HepG2 (cell line): ENCODE measurements around the gene MMS19. TPM values are rescaled to one million over a fixed set of nuclear protein-coding genes. Genes with fewer than 3 reads are reported as not detected.

Experiments used
- ATF6 ChIP-seq: sonication (generic); formaldehyde crosslinking; conservative IDR thresholded peaks from 2 replicates; pipeline ENCODE4 v1.4.0; 2020; ENCODE audit warnings: missing genetic modification reagents
- ATRX ChIP-seq: sonication (generic); formaldehyde crosslinking; IDR thresholded peaks from 2 replicates; pipeline ENCODE4 v1.4.0; 2020; ENCODE audit warnings: missing genetic modification reagents, borderline replicate concordance
- GATAD1 ChIP-seq: IDR thresholded peaks from 2 replicates; pipeline ENCODE4 v1.6.1; 2016; ENCODE audit warnings: missing genetic modification reagents, missing compliant biosample characterization
- HNF1B ChIP-seq: sonication (generic); formaldehyde crosslinking; IDR thresholded peaks from 2 replicates; pipeline ENCODE4 v1.5.1; 2020; ENCODE audit warnings: mild to moderate bottlenecking, moderate library complexity, missing genetic modification reagents
- HNF4G ChIP-seq, 2 experiments: sonication (generic) in 1 of 2; formaldehyde crosslinking in 1 of 2; IDR thresholded peaks; 2 replicates each; pipeline versions ENCODE4 v1.4.0 to v1.6.1; 2011 to 2020; ENCODE audit warnings: borderline replicate concordance in 2 of 2, low read depth in 2 of 2, mild to moderate bottlenecking in 2 of 2, low read length in 1 of 2, missing genetic modification reagents in 1 of 2, moderate library complexity in 1 of 2
- NCOA5 ChIP-seq: sonication (generic); formaldehyde crosslinking; IDR thresholded peaks from 2 replicates; pipeline ENCODE4 v1.4.0; 2020; ENCODE audit warnings: missing genetic modification reagents
- POGK ChIP-seq: sonication (generic); formaldehyde crosslinking; conservative IDR thresholded peaks from 2 replicates; pipeline ENCODE4 v1.8.0; 2022; ENCODE audit warnings: mild to moderate bottlenecking, moderate library complexity, missing genetic modification reagents
- SPEN ChIP-seq: sonication (generic); formaldehyde crosslinking; IDR thresholded peaks from 2 replicates; pipeline ENCODE4 v1.5.1; 2020; ENCODE audit warnings: low read depth, mild to moderate bottlenecking, missing genetic modification reagents
- TFDP2 ChIP-seq: sonication (generic); formaldehyde crosslinking; IDR thresholded peaks from 2 replicates; pipeline ENCODE4 v1.4.0; 2020; ENCODE audit warnings: missing genetic modification reagents
- THAP7 ChIP-seq: sonication (generic); formaldehyde crosslinking; IDR thresholded peaks from 2 replicates; pipeline ENCODE4 v1.8.1; 2023; ENCODE audit warnings: mild to moderate bottlenecking, missing genetic modification reagents
- USF2 ChIP-seq, 2 experiments: sonication (generic) in 1 of 2; formaldehyde crosslinking in 1 of 2; IDR thresholded peaks; 2 replicates each; pipeline versions ENCODE4 v1.5.1 to v1.6.1; 2011 to 2020; ENCODE audit warnings: borderline replicate concordance in 1 of 2, low read depth in 1 of 2, low read length in 1 of 2, mild to moderate bottlenecking in 1 of 2, missing genetic modification reagents in 1 of 2, moderate library complexity in 1 of 2
- ZBTB7A ChIP-seq: sonication (generic); formaldehyde crosslinking; IDR thresholded peaks from 2 replicates; pipeline ENCODE4 v1.8.0; 2022; ENCODE audit warnings: mild to moderate bottlenecking, missing genetic modification reagents
- ZFP1 ChIP-seq: IDR thresholded peaks from 2 replicates; pipeline ENCODE4 v1.6.1; 2016
- ZNF276 ChIP-seq: sonication (generic); formaldehyde crosslinking; IDR thresholded peaks from 2 replicates; pipeline ENCODE4 v1.4.0; 2020; ENCODE audit warnings: mild to moderate bottlenecking, low read depth, missing genetic modification reagents
- ZNF33A ChIP-seq: sonication (generic); formaldehyde crosslinking; IDR thresholded peaks from 2 replicates; pipeline ENCODE4 v1.5.1; 2020; ENCODE audit warnings: missing genetic modification reagents, mild to moderate bottlenecking, moderate library complexity, borderline replicate concordance
- polyA plus RNA-seq, 8 experiments: library from polyadenylated mRNA; depleted of rRNA in 3 of 8; stranded (reverse) in 7 of 8; unstranded in 1 of 8; fragments of >200 nt; fragmentation: Illumina TruSeq in 4 of 8; extraction: Trizol in 4 of 8; gene quantifications; 2 replicates each; pipeline versions ENCODE4 v1.2.1 to v1.2.3, GENCODE V29; 2011 to 2016; ENCODE audit warnings: low read depth in 4 of 8, missing spikeins in 1 of 8, mixed read lengths in 1 of 8; ENCODE audit not compliant: insufficient read depth in 1 of 8
- total RNA-seq, 5 experiments: library from RNA; depleted of rRNA; stranded (reverse); fragments of >200 nt; fragmentation: Illumina TruSeq; extraction: Trizol; gene quantifications; 2 replicates each; pipeline ENCODE4 v1.2.3, GENCODE V29; 2016; ENCODE audit warnings: low read depth in 1 of 5

Gene MMS19
- total and polyA plus RNA-seq, 2 of the 13 experiments (the other 11 are each of a cell fraction or from before 2014, with no cell fraction given): 76.4 to 107 TPM

- TF ChIP-seq ATF6 (CRISPR knock-in tag) (no peak), HNF4G (IDR thresholded peaks at IDR 0.05; ENCODE audit: borderline replicate concordance, low read depth, low read length) (no peak), HNF4G (CRISPR knock-in tag; IDR thresholded peaks at IDR 0.05; ENCODE audit: borderline replicate concordance, low read depth) (no peak), NCOA5 (CRISPR knock-in tag) (no peak), ZBTB7A (peak; percentile 43; the same call in 1 of the 2 replicates), THAP7 (CRISPR knock-in tag) (0 out of 2 replicates have a peak, but pooled peaks have one; percentile 27), POGK (CRISPR knock-in tag) (no peak), ZNF33A (no peak), ZNF276 (CRISPR knock-in tag) (no peak), ZFP1 (CRISPR knock-in tag) (0 out of 2 replicates have a peak, but pooled peaks have one; percentile 12), SPEN (CRISPR knock-in tag) (no peak), USF2 (IDR thresholded peaks at IDR 0.05; ENCODE audit: low read depth, low read length) (no peak), USF2 (CRISPR knock-in tag; IDR thresholded peaks at IDR 0.05; ENCODE audit: borderline replicate concordance) (no peak), ATRX (CRISPR knock-in tag) (no peak), TFDP2 (CRISPR knock-in tag) (no peak), GATAD1 (peak; percentile 63; the same call in 1 of the 2 replicates), HNF1B (CRISPR knock-in tag) (peak; percentile 39)
Observed at GRCh38 chr10:97497572-97498075, 598 bp downstream of the MMS19 start (continued).
